Measurements from ENCODE around the gene STON2. TPM values are rescaled to one million over a fixed set of nuclear protein-coding genes. Genes with fewer than 3 reads are reported as not detected.

The STON2 gene
- total and polyA plus RNA-seq, 2 of the 13 experiments (the other 11 are each of a cell fraction or from before 2014, with no cell fraction given): 2.1 to 11.0 TPM

DNA sequence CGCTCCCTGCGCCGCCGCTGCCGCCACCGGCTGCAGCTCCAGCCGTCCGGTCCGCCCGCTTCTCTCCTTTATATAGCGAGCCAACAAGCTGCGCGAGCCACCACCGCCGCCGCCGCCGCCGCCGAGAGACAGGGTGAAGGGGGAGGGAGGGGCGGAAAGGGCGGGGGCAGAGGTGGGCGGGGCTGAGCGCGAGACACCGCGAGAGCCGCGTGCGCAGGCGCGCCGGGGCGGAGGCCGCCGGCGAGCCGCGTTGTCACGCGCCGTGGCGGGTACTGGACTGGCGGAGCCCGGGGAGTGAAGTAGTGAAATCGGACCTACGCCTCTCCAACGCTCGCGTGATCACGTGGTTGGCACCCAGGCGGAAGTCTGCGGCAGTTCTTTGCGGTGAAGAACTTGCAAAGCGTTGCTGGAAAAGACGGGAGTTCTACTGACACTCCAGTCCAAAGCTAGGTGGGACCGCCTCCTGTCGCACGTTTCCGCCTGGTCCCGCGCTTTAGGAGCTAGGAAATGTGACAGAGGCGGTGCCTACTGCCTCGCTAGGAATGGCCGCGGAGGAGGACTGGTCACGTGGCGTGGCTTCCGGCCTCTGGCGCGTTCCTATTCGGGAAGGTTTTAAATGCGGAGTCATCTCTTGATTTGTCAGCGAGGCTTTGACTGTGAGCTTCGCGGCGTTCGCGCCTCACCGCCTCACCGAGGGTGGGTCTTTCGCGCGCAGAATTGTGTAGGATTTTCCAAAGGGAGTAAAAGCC, 179.1 kb downstream of the STON2 start, which contains the start of gene GTF2A1 (continued):
- TF ChIP-seq, protein P1, sequence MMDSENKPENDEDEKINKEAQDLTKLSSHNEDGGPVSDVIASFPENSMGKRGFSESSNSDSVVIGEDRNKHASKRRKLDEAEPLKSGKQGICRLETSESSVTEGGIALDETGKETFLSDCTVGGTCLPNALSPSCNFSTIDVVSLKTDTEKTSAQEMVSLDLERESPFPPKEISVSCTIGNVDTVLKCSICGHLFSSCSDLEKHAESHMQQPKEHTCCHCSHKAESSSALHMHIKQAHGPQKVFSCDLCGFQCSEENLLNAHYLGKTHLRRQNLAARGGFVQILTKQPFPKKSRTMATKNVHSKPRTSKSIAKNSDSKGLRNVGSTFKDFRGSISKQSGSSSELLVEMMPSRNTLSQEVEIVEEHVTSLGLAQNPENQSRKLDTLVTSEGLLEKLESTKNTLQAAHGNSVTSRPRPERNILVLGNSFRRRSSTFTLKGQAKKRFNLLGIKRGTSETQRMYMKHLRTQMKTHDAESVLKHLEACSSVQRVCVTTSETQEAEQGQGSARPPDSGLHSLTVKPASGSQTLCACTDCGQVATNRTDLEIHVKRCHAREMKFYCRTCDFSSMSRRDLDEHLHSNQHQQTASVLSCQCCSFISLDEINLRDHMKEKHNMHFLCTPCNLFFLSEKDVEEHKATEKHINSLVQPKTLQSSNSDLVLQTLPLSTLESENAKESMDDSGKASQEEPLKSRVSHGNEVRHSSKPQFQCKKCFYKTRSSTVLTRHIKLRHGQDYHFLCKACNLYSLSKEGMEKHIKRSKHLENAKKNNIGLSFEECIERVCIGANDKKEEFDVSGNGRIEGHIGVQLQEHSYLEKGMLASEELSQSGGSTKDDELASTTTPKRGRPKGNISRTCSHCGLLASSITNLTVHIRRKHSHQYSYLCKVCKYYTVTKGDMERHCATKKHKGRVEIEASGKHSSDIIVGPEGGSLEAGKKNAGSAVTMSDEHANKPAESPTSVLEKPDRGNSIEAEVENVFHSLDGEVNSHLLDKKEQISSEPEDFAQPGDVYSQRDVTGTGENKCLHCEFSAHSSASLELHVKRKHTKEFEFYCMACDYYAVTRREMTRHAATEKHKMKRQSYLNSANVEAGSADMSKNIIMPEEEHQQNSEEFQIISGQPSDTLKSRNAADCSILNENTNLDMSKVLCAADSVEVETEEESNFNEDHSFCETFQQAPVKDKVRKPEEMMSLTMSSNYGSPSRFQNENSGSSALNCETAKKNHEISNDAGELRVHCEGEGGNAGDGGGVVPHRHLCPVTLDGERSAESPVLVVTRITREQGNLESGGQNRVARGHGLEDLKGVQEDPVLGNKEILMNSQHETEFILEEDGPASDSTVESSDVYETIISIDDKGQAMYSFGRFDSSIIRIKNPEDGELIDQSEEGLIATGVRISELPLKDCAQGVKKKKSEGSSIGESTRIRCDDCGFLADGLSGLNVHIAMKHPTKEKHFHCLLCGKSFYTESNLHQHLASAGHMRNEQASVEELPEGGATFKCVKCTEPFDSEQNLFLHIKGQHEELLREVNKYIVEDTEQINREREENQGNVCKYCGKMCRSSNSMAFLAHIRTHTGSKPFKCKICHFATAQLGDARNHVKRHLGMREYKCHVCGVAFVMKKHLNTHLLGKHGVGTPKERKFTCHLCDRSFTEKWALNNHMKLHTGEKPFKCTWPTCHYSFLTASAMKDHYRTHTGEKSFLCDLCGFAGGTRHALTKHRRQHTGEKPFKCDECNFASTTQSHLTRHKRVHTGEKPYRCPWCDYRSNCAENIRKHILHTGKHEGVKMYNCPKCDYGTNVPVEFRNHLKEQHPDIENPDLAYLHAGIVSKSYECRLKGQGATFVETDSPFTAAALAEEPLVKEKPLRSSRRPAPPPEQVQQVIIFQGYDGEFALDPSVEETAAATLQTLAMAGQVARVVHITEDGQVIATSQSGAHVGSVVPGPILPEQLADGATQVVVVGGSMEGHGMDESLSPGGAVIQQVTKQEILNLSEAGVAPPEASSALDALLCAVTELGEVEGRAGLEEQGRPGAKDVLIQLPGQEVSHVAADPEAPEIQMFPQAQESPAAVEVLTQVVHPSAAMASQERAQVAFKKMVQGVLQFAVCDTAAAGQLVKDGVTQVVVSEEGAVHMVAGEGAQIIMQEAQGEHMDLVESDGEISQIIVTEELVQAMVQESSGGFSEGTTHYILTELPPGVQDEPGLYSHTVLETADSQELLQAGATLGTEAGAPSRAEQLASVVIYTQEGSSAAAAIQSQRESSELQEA (CRISPR knock-in tag; IDR thresholded peaks at IDR 0.05; ENCODE audit: not compliant biosample characterization): peak; percentile 69
- TF ChIP-seq ZNF790 (CRISPR knock-in tag; IDR thresholded peaks at IDR 0.05; ENCODE audit: borderline replicate concordance): no peak; the same call in 1 of the 2 replicates
- TF ChIP-seq RELA (CRISPR knock-in tag; IDR thresholded peaks at IDR 0.05): no peak
- TF ChIP-seq NCOA2 (CRISPR knock-in tag; IDR thresholded peaks at IDR 0.05): no peak; the same call in none of the 2 replicates
- no peak for TF ChIP-seq ZNF775 (CRISPR knock-in tag; IDR thresholded peaks at IDR 0.05; ENCODE audit: borderline replicate concordance)
- peak; percentile 38; the same call in 1 of the 2 replicates for TF ChIP-seq NKX3-1 (CRISPR knock-in tag; IDR thresholded peaks at IDR 0.05)
- TF ChIP-seq KLF11 (CRISPR knock-in tag; IDR thresholded peaks at IDR 0.05): no peak
- TF ChIP-seq SMARCE1 (IDR thresholded peaks at IDR 0.05; ENCODE audit: borderline replicate concordance): no peak
- TF ChIP-seq HES4 (CRISPR knock-in tag; IDR thresholded peaks at IDR 0.05; ENCODE audit: borderline replicate concordance): 0 out of 2 replicates have a peak, but pooled peaks have one; percentile 57
- TF ChIP-seq, protein P2, sequence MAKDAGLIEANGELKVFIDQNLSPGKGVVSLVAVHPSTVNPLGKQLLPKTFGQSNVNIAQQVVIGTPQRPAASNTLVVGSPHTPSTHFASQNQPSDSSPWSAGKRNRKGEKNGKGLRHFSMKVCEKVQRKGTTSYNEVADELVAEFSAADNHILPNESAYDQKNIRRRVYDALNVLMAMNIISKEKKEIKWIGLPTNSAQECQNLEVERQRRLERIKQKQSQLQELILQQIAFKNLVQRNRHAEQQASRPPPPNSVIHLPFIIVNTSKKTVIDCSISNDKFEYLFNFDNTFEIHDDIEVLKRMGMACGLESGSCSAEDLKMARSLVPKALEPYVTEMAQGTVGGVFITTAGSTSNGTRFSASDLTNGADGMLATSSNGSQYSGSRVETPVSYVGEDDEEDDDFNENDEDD (CRISPR knock-in tag; IDR thresholded peaks at IDR 0.05; ENCODE audit: borderline replicate concordance): peak; percentile 88
- no peak for TF ChIP-seq SNRNP70 (IDR thresholded peaks at IDR 0.05; ENCODE audit: low read depth, low read length)
- TF ChIP-seq SNAI1 (CRISPR knock-in tag; IDR thresholded peaks at IDR 0.05; ENCODE audit: borderline replicate concordance): peak; percentile 83; the same call in 1 of the 2 replicates
- peak; percentile 72 for TF ChIP-seq ZNF468 (CRISPR knock-in tag; IDR thresholded peaks at IDR 0.05)
- TF ChIP-seq, protein P3, sequence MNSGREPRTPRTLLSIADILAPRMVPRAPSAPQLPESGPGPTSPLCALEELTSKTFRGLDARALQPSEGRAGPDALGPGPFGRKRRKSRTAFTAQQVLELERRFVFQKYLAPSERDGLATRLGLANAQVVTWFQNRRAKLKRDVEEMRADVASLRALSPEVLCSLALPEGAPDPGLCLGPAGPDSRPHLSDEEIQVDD (CRISPR knock-in tag; IDR thresholded peaks at IDR 0.05; ENCODE audit: borderline replicate concordance): no peak; the same call in 1 of the 2 replicates
- TF ChIP-seq HDAC1 (CRISPR knock-in tag; IDR thresholded peaks at IDR 0.05): peak; percentile 55; the same call in 1 of the 2 replicates
- TF ChIP-seq, protein P4, sequence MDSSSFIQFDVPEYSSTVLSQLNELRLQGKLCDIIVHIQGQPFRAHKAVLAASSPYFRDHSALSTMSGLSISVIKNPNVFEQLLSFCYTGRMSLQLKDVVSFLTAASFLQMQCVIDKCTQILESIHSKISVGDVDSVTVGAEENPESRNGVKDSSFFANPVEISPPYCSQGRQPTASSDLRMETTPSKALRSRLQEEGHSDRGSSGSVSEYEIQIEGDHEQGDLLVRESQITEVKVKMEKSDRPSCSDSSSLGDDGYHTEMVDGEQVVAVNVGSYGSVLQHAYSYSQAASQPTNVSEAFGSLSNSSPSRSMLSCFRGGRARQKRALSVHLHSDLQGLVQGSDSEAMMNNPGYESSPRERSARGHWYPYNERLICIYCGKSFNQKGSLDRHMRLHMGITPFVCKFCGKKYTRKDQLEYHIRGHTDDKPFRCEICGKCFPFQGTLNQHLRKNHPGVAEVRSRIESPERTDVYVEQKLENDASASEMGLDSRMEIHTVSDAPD (CRISPR knock-in tag; IDR thresholded peaks at IDR 0.05): 0 out of 2 replicates have a peak, but pooled peaks have one; percentile 50
- TF ChIP-seq ZNF260 (CRISPR knock-in tag; IDR thresholded peaks at IDR 0.05; ENCODE audit: borderline replicate concordance, low read depth): no peak
- TF ChIP-seq ARNT (IDR thresholded peaks at IDR 0.05): no peak
- TF ChIP-seq ADNP (CRISPR knock-in tag; IDR thresholded peaks at IDR 0.05): no peak
